Endothelial cell of umbilical vein (primary cell): ENCODE measurements around the gene CENPQ. TPM values are rescaled to one million over a fixed set of nuclear protein-coding genes. Genes with fewer than 3 reads are reported as not detected.

ENCODE experiments used
- BruUV-seq: library from RNA; stranded (reverse); fragments of 400-500 nt; replicated peaks from 2 replicates; lab custom pipeline; 2021; lab: Mats Ljungman, UMichigan
- CTCF ChIA-PET: fragments of 300-600, 350-600 bp; sonication (Branson Sonifier 250); formaldehyde crosslinking; loops from one replicate; lab custom pipeline; 2021; ENCODE audit warnings: antibody characterized with exemption, inconsistent platforms; lab: Charles Lee
- POLR2A ChIA-PET: fragments of 300-600, 350-600 bp; sonication (Branson Sonifier 250); formaldehyde crosslinking; loops from one replicate; lab custom pipeline; 2021; ENCODE audit warnings: antibody characterized with exemption, inconsistent platforms; lab: Charles Lee
- DNase-seq: peaks from one replicate; pipeline ENCODE4 v3.0.0-alpha.2; 2011; ENCODE audit warnings: low read depth, low spot score
- FAIRE-seq: peaks from 2 replicates; lab custom pipeline; 2011; peaks lifted over from hg19 to GRCh38; lab: Jason Lieb, UNC
- H2AFZ ChIP-seq: 2 replicates; pipeline ENCODE4 v1.6.0; 2012; ENCODE audit warnings: low read depth, low read length, control low read depth, inconsistent platforms
- H3K27ac ChIP-seq: 2 replicates; pipeline ENCODE4 v1.5.1; 2011; ENCODE audit warnings: low read depth, mild to moderate bottlenecking, control low read depth, low read length, moderate library complexity; ENCODE audit not compliant: insufficient read depth
- H3K27me3 ChIP-seq, 2 experiments: 2 replicates each; pipeline versions ENCODE4 v1.6.0 to v1.6.1; 2011; ENCODE audit warnings: low read length in 2 of 2, mixed read lengths in 1 of 2; ENCODE audit not compliant: control insufficient read depth in 2 of 2, insufficient read depth in 2 of 2
- H3K36me3 ChIP-seq, 2 experiments: 2 replicates in 1 of 2; 3 replicates in 1 of 2; pipeline ENCODE4 v1.5.1; 2011; ENCODE audit warnings: low read length in 2 of 2, mild to moderate bottlenecking in 1 of 2, moderate library complexity in 1 of 2; ENCODE audit not compliant: control insufficient read depth in 2 of 2, insufficient read depth in 2 of 2; ENCODE audit errors: extremely low read depth in 1 of 2
- H3K4me1 ChIP-seq: 3 replicates; pipeline ENCODE4 v1.5.1; 2011; ENCODE audit warnings: mild to moderate bottlenecking, low read length; ENCODE audit not compliant: control insufficient read depth, insufficient read depth; ENCODE audit errors: extremely low read depth
- H3K4me2 ChIP-seq: 2 replicates; pipeline ENCODE4 v1.6.1; 2011; ENCODE audit warnings: low read length, control low read depth, mixed read lengths; ENCODE audit not compliant: insufficient read depth
- H3K4me3 ChIP-seq, 3 experiments: fragments of 200-600 bp in 1 of 3; sonication (generic), shearing (Covaris generic) in 1 of 3; replicated peaks in 1 of 3; 2 replicates each; pipeline ENCODE4 v1.5.1; 2011 to 2016; ENCODE audit warnings: control low read depth in 3 of 3, low read length in 3 of 3, mild to moderate bottlenecking in 2 of 3, inconsistent platforms in 1 of 3, low read depth in 1 of 3, moderate library complexity in 1 of 3; ENCODE audit not compliant: insufficient read depth in 1 of 3
- H3K79me2 ChIP-seq: 2 replicates; pipeline ENCODE4 v1.6.0; 2012; ENCODE audit warnings: low read length, inconsistent platforms; ENCODE audit not compliant: control insufficient read depth, insufficient read depth
- H3K9ac ChIP-seq: replicated peaks from 2 replicates; pipeline ENCODE3; 2011; ENCODE audit warnings: low read length, control low read depth; ENCODE audit not compliant: insufficient read depth; ENCODE audit errors: extremely low read depth
- H3K9me1 ChIP-seq: replicated peaks from 3 replicates; pipeline ENCODE4 v1.6.0; 2011; ENCODE audit warnings: mild to moderate bottlenecking, low read length; ENCODE audit not compliant: control insufficient read depth, insufficient read depth; ENCODE audit errors: extremely low read depth
- H3K9me3 ChIP-seq: replicated peaks from 2 replicates; pipeline ENCODE4 v1.5.1; 2012; ENCODE audit warnings: low read length, inconsistent platforms; ENCODE audit not compliant: control insufficient read depth, insufficient read depth
- H4K20me1 ChIP-seq: replicated peaks from 2 replicates; pipeline ENCODE3; 2011; ENCODE audit warnings: mild to moderate bottlenecking, low read length; ENCODE audit not compliant: control insufficient read depth, insufficient read depth; ENCODE audit errors: extremely low read depth
- CTCF ChIP-seq, 2 donors: IDR thresholded peaks; 1 replicate in 1 of 2; 2 replicates in 1 of 2; pipeline ENCODE4 v1.5.1; 2011; ENCODE audit warnings: low read length in 2 of 2, mild to moderate bottlenecking in 2 of 2, moderate library complexity in 2 of 2, control low read depth in 1 of 2, inconsistent platforms in 1 of 2, low read depth in 1 of 2; ENCODE audit not compliant: insufficient read depth in 1 of 2; ENCODE audit errors: extremely low read depth in 1 of 2
- EZH2 ChIP-seq: IDR thresholded peaks from 2 replicates; pipeline ENCODE4 v1.6.1; 2012; ENCODE audit warnings: borderline replicate concordance, low read depth, mild to moderate bottlenecking, moderate library complexity, low read length, inconsistent platforms; ENCODE audit not compliant: severe bottlenecking
- FOS ChIP-seq: IDR thresholded peaks from 2 replicates; pipeline ENCODE4 v1.6.1; 2011; ENCODE audit warnings: mild to moderate bottlenecking, low read length, moderate library complexity, borderline replicate concordance; ENCODE audit not compliant: insufficient read depth
- GATA2 ChIP-seq: IDR thresholded peaks from 2 replicates; pipeline ENCODE4 v1.7.0; 2011; ENCODE audit warnings: low read depth, mild to moderate bottlenecking, moderate library complexity, mixed read lengths, low read length; ENCODE audit not compliant: insufficient read length, insufficient read depth
- JUN ChIP-seq: IDR thresholded peaks from 2 replicates; pipeline ENCODE4 v1.6.1; 2011; ENCODE audit warnings: borderline replicate concordance, low read depth; ENCODE audit not compliant: insufficient read length, insufficient read depth
- MAX ChIP-seq: IDR thresholded peaks from 2 replicates; pipeline ENCODE4 v1.6.1; 2011; ENCODE audit not compliant: insufficient read depth, insufficient read length
- MYC ChIP-seq: IDR thresholded peaks from one replicate; pipeline ENCODE4 v1.6.1; 2011; ENCODE audit warnings: mild to moderate bottlenecking, low read depth, low read length
- POLR2A ChIP-seq: IDR thresholded peaks from 2 replicates; pipeline ENCODE4 v1.6.1; 2012; ENCODE audit warnings: low read depth, mild to moderate bottlenecking, control low read depth, low read length
- POLR2AphosphoS5 ChIP-seq: IDR thresholded peaks from 2 replicates; pipeline ENCODE4 v1.6.1; 2012; ENCODE audit warnings: low read depth, mild to moderate bottlenecking, control low read depth, low read length, moderate library complexity; ENCODE audit not compliant: insufficient read depth
- dilution Hi-C: fragments of 300-500 bp; cut with MboI; formaldehyde crosslinking; loops from one replicate; pipeline ENCODE4 v1.15.0; 2019; ENCODE audit warnings: low sequenced_read_pairs; ENCODE audit not compliant: extremely low pct_ligation_motif_present
- intact Hi-C: fragments of 100-400 bp; cut with micrococcal nuclease; formaldehyde crosslinking; loops from one replicate; pipeline ENCODE4 v1.10.0; 2022
- polyA plus RNA-seq, 4 experiments: library from polyadenylated mRNA; depleted of rRNA in 3 of 4; stranded (reverse) in 3 of 4; unstranded in 1 of 4; fragments of >200 nt; gene quantifications; 2 replicates each; pipeline versions ENCODE4 v1.2.1 to v1.2.3, GENCODE V29; 2011 to 2012; ENCODE audit warnings: missing spikeins in 1 of 4
- total RNA-seq: library from RNA; stranded (reverse); gene quantifications from 2 replicates; pipeline ENCODE4 v1.2.3, GENCODE V29; 2021

Gene CENPQ
- total and polyA plus RNA-seq, 2 donors (not counting 3 experiments of a cell fraction or from before 2014, with no cell fraction given), result 3.3 to 8.0 TPM

DNA sequence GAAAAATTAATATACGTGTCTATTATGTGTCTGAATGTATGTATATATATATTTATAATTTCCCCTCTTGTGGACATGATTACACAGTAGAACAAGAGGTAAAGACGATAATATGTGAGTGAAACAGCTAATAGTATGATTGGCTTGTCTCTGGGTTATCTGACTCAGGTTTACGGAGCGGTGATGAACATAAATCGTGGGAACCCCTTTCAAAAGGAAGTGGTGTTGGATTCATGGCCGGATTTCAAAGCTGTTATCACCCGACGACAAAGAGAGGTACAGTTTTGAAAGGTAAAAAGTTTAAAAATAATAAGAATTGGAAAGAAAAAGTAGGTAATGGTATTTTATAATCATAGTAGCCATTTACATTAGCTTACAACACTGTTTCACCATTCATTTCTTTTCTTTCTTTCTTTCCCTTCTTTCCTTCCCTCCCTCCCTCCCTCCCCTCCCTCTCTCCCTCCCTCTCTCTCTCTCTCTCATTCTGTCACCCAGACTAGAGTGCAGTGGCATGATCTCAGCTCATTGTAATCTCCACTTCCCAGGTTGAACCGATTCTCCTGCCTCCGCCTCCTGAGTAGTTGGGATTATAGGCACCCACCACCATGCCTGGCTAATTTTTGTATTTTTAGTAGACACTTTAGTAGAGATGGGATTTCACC is 52.4 kb downstream of the CENPQ start:
- DNase-seq, result no peak
- H4K20me1 ChIP-seq, result no peaks in the 10 kb centered on the region
- no peak overlapping the region for H3K4me3 ChIP-seq
- no peak for TF ChIP-seq MYC
- no peak for TF ChIP-seq POLR2AphosphoS5
- no peak for TF ChIP-seq MAX
- no peak for TF ChIP-seq FOS
- TF ChIP-seq EZH2, result no peak
- TF ChIP-seq POLR2A, result no peak
- no peak for TF ChIP-seq GATA2
- TF ChIP-seq JUN, result no peak
- TF ChIP-seq CTCF (IDR thresholded peaks at IDR 0.05; ENCODE audit: extremely low read depth in 1 of 2, insufficient read depth in 1 of 2, low read depth in 1 of 2, low read length in 2 of 2), result no peak
- CTCF ChIA-PET, result interaction anchor here (1.1 kb wide), 1 partner anchor 16 kb away, joined by 4 read pairs; no protein-coding TSS in a partner anchor
- H3K9me3 ChIP-seq, result no peaks in the 10 kb centered on the region
- no peaks in the 10 kb centered on the region for H3K4me1 ChIP-seq
- no peaks in the 10 kb centered on the region for H3K9me1 ChIP-seq
- H3K27me3 ChIP-seq, result peaks cover 0 to 4% of the 10 kb centered on the region in 2 experiments
- no peaks in the 10 kb centered on the region for H3K79me2 ChIP-seq
- H3K27ac ChIP-seq, result no peak overlapping the region
- H3K9ac ChIP-seq, result no peak overlapping the region
- no TSS peak for BruUV-seq
- dilution Hi-C loops, result no loop called here
- intact Hi-C loops, result no loop called here
- no peak overlapping the region for H3K4me2 ChIP-seq
- FAIRE-seq, result no peak
- no peaks in the 10 kb centered on the region for H3K36me3 ChIP-seq
- POLR2A ChIA-PET, result no interaction called here
- no peak overlapping the region for H2AFZ ChIP-seq
